ENCODE measurements around the gene IL31.

Gene IL31

GRCh38 chr12:122138181-122138580, 35.8 kb downstream of the IL31 start:
- DNase-seq (ENCODE audit: low spot score) = no peak
- Mint-ChIP-seq H3K36me3 (ENCODE audit: low read depth) (peaks cover 11% of the 10 kb centered on the region), H3K9me3 (no peaks in the 10 kb centered on the region), H3K4me3 (no peak overlapping the region), H3K4me1 (ENCODE audit: low read depth) (no peaks in the 10 kb centered on the region), H3K27ac (no peak overlapping the region), H3K27me3 (ENCODE audit: low read depth) (no peaks in the 10 kb centered on the region)

- no peak overlapping the region for H3K27ac Mint-ChIP-seq
- H3K27me3 Mint-ChIP-seq (ENCODE audit: low read depth) = no peaks in the 10 kb centered on the region
- no peak overlapping the region for H3K4me3 Mint-ChIP-seq
- no peaks in the 10 kb centered on the region for H3K4me1 Mint-ChIP-seq (ENCODE audit: low read depth)
- H3K9me3 Mint-ChIP-seq = no peaks in the 10 kb centered on the region
- DNase-seq (ENCODE audit: low spot score) = no peak
- peaks cover 11% of the 10 kb centered on the region for H3K36me3 Mint-ChIP-seq (ENCODE audit: low read depth)
Observed at GRCh38 chr12:122137681-122138080, 36.3 kb downstream of the IL31 start.

GRCh38 chr12:122137229-122137628, 36.8 kb downstream of the IL31 start:
- no peaks in the 10 kb centered on the region for H3K27me3 Mint-ChIP-seq (ENCODE audit: low read depth)
- H3K9me3 Mint-ChIP-seq = no peaks in the 10 kb centered on the region
- no peak overlapping the region for H3K4me3 Mint-ChIP-seq
- no peak overlapping the region for H3K27ac Mint-ChIP-seq
- H3K4me1 Mint-ChIP-seq (ENCODE audit: low read depth) = no peaks in the 10 kb centered on the region
- no peak for DNase-seq (ENCODE audit: low spot score)
- peaks cover 11% of the 10 kb centered on the region for H3K36me3 Mint-ChIP-seq (ENCODE audit: low read depth)

- H3K4me1 Mint-ChIP-seq (ENCODE audit: low read depth) = no peaks in the 10 kb centered on the region
- no peak overlapping the region for H3K4me3 Mint-ChIP-seq
- H3K27me3 Mint-ChIP-seq (ENCODE audit: low read depth) = no peaks in the 10 kb centered on the region
- no peak overlapping the region for H3K27ac Mint-ChIP-seq
- no peak for DNase-seq (ENCODE audit: low spot score)
- H3K36me3 Mint-ChIP-seq (ENCODE audit: low read depth) = peaks cover 15% of the 10 kb centered on the region
- no peaks in the 10 kb centered on the region for H3K9me3 Mint-ChIP-seq
Observed at GRCh38 chr12:122135437-122136031, 38.5 kb downstream of the IL31 start.

- Mint-ChIP-seq H3K27me3 (ENCODE audit: low read depth) (no peaks in the 10 kb centered on the region), H3K4me1 (ENCODE audit: low read depth) (no peaks in the 10 kb centered on the region), H3K27ac (no peak overlapping the region), H3K4me3 (no peak overlapping the region), H3K9me3 (no peaks in the 10 kb centered on the region), H3K36me3 (ENCODE audit: low read depth) (peaks cover 17% of the 10 kb centered on the region)
- no peak for DNase-seq (ENCODE audit: low spot score)
Observed at GRCh38 chr12:122133192-122133950, 40.6 kb downstream of the IL31 start.

GRCh38 chr12:122130150-122130549, 43.9 kb downstream of the IL31 start:
- Mint-ChIP-seq H3K36me3 (ENCODE audit: low read depth) (peaks cover 12% of the 10 kb centered on the region), H3K9me3 (no peaks in the 10 kb centered on the region), H3K27me3 (ENCODE audit: low read depth) (no peaks in the 10 kb centered on the region), H3K27ac (no peak overlapping the region), H3K4me3 (no peak overlapping the region), H3K4me1 (ENCODE audit: low read depth) (peaks cover 2% of the 10 kb centered on the region)
- no peak for DNase-seq (ENCODE audit: low spot score)

GRCh38 chr12:122129131-122129530, 44.9 kb downstream of the IL31 start:
- H3K9me3 Mint-ChIP-seq = no peaks in the 10 kb centered on the region
- no peak overlapping the region for H3K27ac Mint-ChIP-seq
- DNase-seq (ENCODE audit: low spot score) = no peak

GRCh38 chr12:122128481-122128880, 45.5 kb downstream of the IL31 start:
- Mint-ChIP-seq H3K4me1 (ENCODE audit: low read depth) (peaks cover 5% of the 10 kb centered on the region), H3K36me3 (ENCODE audit: low read depth) (peaks cover 7% of the 10 kb centered on the region), H3K27me3 (ENCODE audit: low read depth) (no peaks in the 10 kb centered on the region), H3K4me3 (no peak overlapping the region), H3K9me3 (no peaks in the 10 kb centered on the region), H3K27ac (no peak overlapping the region)
- DNase-seq (ENCODE audit: low spot score) = no peak

More at GRCh38 chr12:122129131-122129530, 44.9 kb downstream of the IL31 start:
- Mint-ChIP-seq H3K36me3 (ENCODE audit: low read depth) (peaks cover 12% of the 10 kb centered on the region), H3K27me3 (ENCODE audit: low read depth) (no peaks in the 10 kb centered on the region), H3K4me1 (ENCODE audit: low read depth) (peaks cover 2% of the 10 kb centered on the region), H3K4me3 (no peak overlapping the region)

GRCh38 chr12:122127839-122128238, 46.2 kb downstream of the IL31 start:
- H3K27me3 Mint-ChIP-seq (ENCODE audit: low read depth) = no peaks in the 10 kb centered on the region
- H3K36me3 Mint-ChIP-seq (ENCODE audit: low read depth) = peaks cover 7% of the 10 kb centered on the region
- H3K27ac Mint-ChIP-seq = no peak overlapping the region
- H3K9me3 Mint-ChIP-seq = no peaks in the 10 kb centered on the region
- peaks cover 7% of the 10 kb centered on the region for H3K4me1 Mint-ChIP-seq (ENCODE audit: low read depth)
- no peak overlapping the region for H3K4me3 Mint-ChIP-seq
- no peak for DNase-seq (ENCODE audit: low spot score)

GRCh38 chr12:122126713-122127597, 47.1 kb downstream of the IL31 start:
- no peak overlapping the region for H3K27ac Mint-ChIP-seq
- no peaks in the 10 kb centered on the region for H3K9me3 Mint-ChIP-seq
- no peak overlapping the region for H3K4me3 Mint-ChIP-seq
- no peak for DNase-seq (ENCODE audit: low spot score)
- H3K36me3 Mint-ChIP-seq (ENCODE audit: low read depth) = peaks cover 5% of the 10 kb centered on the region
- no peaks in the 10 kb centered on the region for H3K27me3 Mint-ChIP-seq (ENCODE audit: low read depth)
- peaks cover 8% of the 10 kb centered on the region for H3K4me1 Mint-ChIP-seq (ENCODE audit: low read depth)

GRCh38 chr12:122126342-122126635, 47.7 kb downstream of the IL31 start:
- Mint-ChIP-seq H3K27ac (no peak overlapping the region), H3K4me3 (no peak overlapping the region), H3K27me3 (ENCODE audit: low read depth) (no peaks in the 10 kb centered on the region), H3K4me1 (ENCODE audit: low read depth) (peaks cover 13% of the 10 kb centered on the region), H3K36me3 (ENCODE audit: low read depth) (peaks cover 5% of the 10 kb centered on the region), H3K9me3 (no peaks in the 10 kb centered on the region)
- no peak for DNase-seq (ENCODE audit: low spot score)

- Mint-ChIP-seq H3K4me1 (ENCODE audit: low read depth) (peaks cover 13% of the 10 kb centered on the region), H3K4me3 (no peak overlapping the region), H3K9me3 (no peaks in the 10 kb centered on the region), H3K36me3 (ENCODE audit: low read depth) (peaks cover 3% of the 10 kb centered on the region), H3K27me3 (ENCODE audit: low read depth) (no peaks in the 10 kb centered on the region), H3K27ac (peak overlapping the region; percentile 31)
- DNase-seq (ENCODE audit: low spot score) = no peak
Observed at GRCh38 chr12:122125452-122126341, 48.3 kb downstream of the IL31 start.

GRCh38 chr12:122124370-122124769, 49.7 kb downstream of the IL31 start:
- Mint-ChIP-seq H3K4me3 (no peak overlapping the region), H3K9me3 (no peaks in the 10 kb centered on the region), H3K27me3 (ENCODE audit: low read depth) (no peaks in the 10 kb centered on the region), H3K36me3 (ENCODE audit: low read depth) (no peaks in the 10 kb centered on the region), H3K27ac (no peak overlapping the region), H3K4me1 (ENCODE audit: low read depth) (peaks cover 13% of the 10 kb centered on the region)
- DNase-seq (ENCODE audit: low spot score) = no peak
